ENCODE measurements around the gene LRRC42.

DNA sequence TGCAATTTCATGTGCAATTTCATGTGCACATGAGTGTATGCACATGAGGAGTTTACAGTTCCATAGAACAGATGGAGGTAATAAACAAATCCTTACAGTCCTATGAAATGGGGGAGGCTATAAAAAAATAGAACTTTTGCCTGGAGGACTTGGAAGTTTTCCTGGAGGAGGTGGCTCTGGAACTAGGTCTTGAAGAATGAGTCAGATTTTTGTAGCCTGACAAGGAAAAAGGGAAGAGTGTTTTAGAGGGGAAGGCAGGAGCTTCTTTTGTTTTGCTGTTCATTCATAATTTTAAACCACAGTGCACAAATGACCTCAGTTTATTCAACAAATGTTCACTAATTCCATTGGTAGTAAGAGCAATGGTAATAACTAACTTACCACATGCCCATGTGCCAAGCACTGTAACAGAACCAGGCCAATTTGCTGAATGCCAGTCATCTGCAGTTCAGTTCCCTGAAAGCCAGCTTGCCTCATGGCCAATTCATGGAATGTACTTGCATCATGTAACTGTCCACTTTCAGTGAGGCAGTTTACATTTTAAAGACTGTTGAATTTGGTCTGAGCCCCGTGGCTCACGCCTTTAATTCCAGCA is 49.4 kb upstream of the LRRC42 start:
- TF ChIP-seq, protein P1, sequence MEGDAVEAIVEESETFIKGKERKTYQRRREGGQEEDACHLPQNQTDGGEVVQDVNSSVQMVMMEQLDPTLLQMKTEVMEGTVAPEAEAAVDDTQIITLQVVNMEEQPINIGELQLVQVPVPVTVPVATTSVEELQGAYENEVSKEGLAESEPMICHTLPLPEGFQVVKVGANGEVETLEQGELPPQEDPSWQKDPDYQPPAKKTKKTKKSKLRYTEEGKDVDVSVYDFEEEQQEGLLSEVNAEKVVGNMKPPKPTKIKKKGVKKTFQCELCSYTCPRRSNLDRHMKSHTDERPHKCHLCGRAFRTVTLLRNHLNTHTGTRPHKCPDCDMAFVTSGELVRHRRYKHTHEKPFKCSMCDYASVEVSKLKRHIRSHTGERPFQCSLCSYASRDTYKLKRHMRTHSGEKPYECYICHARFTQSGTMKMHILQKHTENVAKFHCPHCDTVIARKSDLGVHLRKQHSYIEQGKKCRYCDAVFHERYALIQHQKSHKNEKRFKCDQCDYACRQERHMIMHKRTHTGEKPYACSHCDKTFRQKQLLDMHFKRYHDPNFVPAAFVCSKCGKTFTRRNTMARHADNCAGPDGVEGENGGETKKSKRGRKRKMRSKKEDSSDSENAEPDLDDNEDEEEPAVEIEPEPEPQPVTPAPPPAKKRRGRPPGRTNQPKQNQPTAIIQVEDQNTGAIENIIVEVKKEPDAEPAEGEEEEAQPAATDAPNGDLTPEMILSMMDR (conservative IDR thresholded peaks at IDR 0.05) = no peak
- no peak for TF ChIP-seq EZH2 (IDR thresholded peaks at IDR 0.05; ENCODE audit: low read depth)

Measured in PC-9 (cell line).